Ishikawa (cell line): ENCODE measurements around the gene ZNF763.

ENCODE experiments used
- RAD21 ChIP-seq: IDR thresholded peaks from 2 replicates; pipeline ENCODE4 v1.6.1; 2012; ENCODE audit warnings: low read depth
- TCF12 ChIP-seq: IDR thresholded peaks from 2 replicates; pipeline ENCODE4 v1.6.1; 2012; ENCODE audit warnings: low read depth
- TEAD4 ChIP-seq: IDR thresholded peaks from 2 replicates; pipeline ENCODE4 v1.6.1; 2012

GRCh38 chr19:11942843-11943108, 22.1 kb upstream of the ZNF763 start:
- TF ChIP-seq TEAD4 (no peak), TCF12 (no peak), RAD21 (no peak)
